CD8-positive, alpha-beta memory T cell (primary cell): Measurements from ENCODE around the gene POLR2C. TPM values are rescaled to one million over a fixed set of nuclear protein-coding genes. Genes with fewer than 3 reads are reported as not detected.
A peak's percentile ranks its signal among the peaks of the same experiment; 100 is the strongest.

Experiments used
- CTCF ChIA-PET: fragments of 350-600 bp; sonication (Branson Sonifier 250); formaldehyde crosslinking; loops from one replicate; lab custom pipeline; 2021; ENCODE audit warnings: antibody characterized with exemption; lab: Charles Lee
- POLR2A ChIA-PET: fragments of 350-600 bp; sonication (Branson Sonifier 250); formaldehyde crosslinking; loops from one replicate; lab custom pipeline; 2021; ENCODE audit warnings: antibody characterized with exemption; lab: Charles Lee
- DNase-seq, 5 donors: peaks; one replicate each; pipeline versions ENCODE4 v3.0.0 to v3.0.0-alpha.2; 2020 to 2022; ENCODE audit warnings: mixed read lengths in 1 of 5
- H3K27ac ChIP-seq: one replicate; pipeline ENCODE4 v1.7.0; 2013; ENCODE audit warnings: low read depth, mild to moderate bottlenecking, low read length, moderate library complexity
- H3K27me3 ChIP-seq: 2 replicates; pipeline ENCODE4 v1.7.0; 2013; ENCODE audit warnings: low read length, mild to moderate bottlenecking; ENCODE audit not compliant: insufficient read depth, poor library complexity, severe bottlenecking
- H3K36me3 ChIP-seq: 2 replicates; pipeline ENCODE4 v1.7.0; 2013; ENCODE audit warnings: mild to moderate bottlenecking, low read length, moderate library complexity; ENCODE audit not compliant: insufficient read depth
- H3K4me1 ChIP-seq: 2 replicates; pipeline ENCODE4 v1.7.0; 2013; ENCODE audit warnings: mild to moderate bottlenecking, low read length, moderate library complexity; ENCODE audit not compliant: insufficient read depth
- H3K4me3 ChIP-seq: 2 replicates; pipeline ENCODE4 v1.7.0; 2013; ENCODE audit warnings: mild to moderate bottlenecking, low read length
- H3K9me3 ChIP-seq: 2 replicates; pipeline ENCODE4 v1.7.0; 2013; ENCODE audit warnings: mild to moderate bottlenecking, low read length
- H3K27ac Mint-ChIP-seq, 8 donors: one replicate each; pipeline ENCODE4 v1.8.0; 2020 to 2021; ENCODE audit warnings: mixed read lengths in 8 of 8, mild to moderate bottlenecking in 6 of 8, inconsistent platforms in 3 of 8, moderate library complexity in 3 of 8
- H3K27me3 Mint-ChIP-seq, 2 donors: one replicate each; pipeline ENCODE4 v1.8.0; 2020 to 2021; ENCODE audit warnings: mixed read lengths in 2 of 2, mild to moderate bottlenecking in 1 of 2, moderate library complexity in 1 of 2
- H3K36me3 Mint-ChIP-seq, 3 donors: one replicate each; pipeline ENCODE4 v1.8.0; 2020 to 2021; ENCODE audit warnings: mixed read lengths in 3 of 3, inconsistent platforms in 1 of 3, mild to moderate bottlenecking in 1 of 3
- H3K4me1 Mint-ChIP-seq, 3 donors: one replicate each; pipeline ENCODE4 v1.8.0; 2020 to 2021; ENCODE audit warnings: mixed read lengths in 3 of 3, inconsistent platforms in 1 of 3, mild to moderate bottlenecking in 1 of 3
- H3K4me3 Mint-ChIP-seq, 7 donors: one replicate each; pipeline ENCODE4 v1.8.0; 2020 to 2021; ENCODE audit warnings: mixed read lengths in 7 of 7, mild to moderate bottlenecking in 6 of 7, moderate library complexity in 4 of 7, inconsistent platforms in 2 of 7
- H3K9me3 Mint-ChIP-seq, 5 donors: one replicate each; pipeline ENCODE4 v1.8.0; 2020 to 2022; ENCODE audit warnings: mixed read lengths in 5 of 5, mild to moderate bottlenecking in 3 of 5, moderate library complexity in 2 of 5, inconsistent platforms in 1 of 5
- polyA plus RNA-seq: library from polyadenylated mRNA; unstranded; fragments of 300-500 nt; fragmentation: Illumina TruSeq; gene quantifications from one replicate; pipeline ENCODE4 v1.2.3, GENCODE V29; 2021
- total RNA-seq, 2 experiments: library from RNA; stranded (reverse); gene quantifications; one replicate each; pipeline ENCODE4 v1.2.3, GENCODE V29; 2021

Gene POLR2C
- total and polyA plus RNA-seq, 3 experiments from 2014 or later: 36.1 to 95.0 (median 92.3) TPM

GRCh38 chr16:57501492-57501891 is 39.0 kb downstream of the POLR2C start:
- Mint-ChIP-seq H3K4me1 (peaks cover 5 to 10% (median 6%) of the 10 kb centered on the region in 3 donors), H3K27ac (peak overlapping the region in 1 of 8 donors; percentile 45), H3K36me3 (no peaks in the 10 kb centered on the region), H3K27me3 (peaks cover under 1 to 8% of the 10 kb centered on the region in 2 donors), H3K4me3 (no peak overlapping the region), H3K9me3 (no peaks in the 10 kb centered on the region)
- Histone ChIP-seq H3K4me1 (peaks cover 8% of the 10 kb centered on the region), H3K36me3 (no peaks in the 10 kb centered on the region), H3K9me3 (no peaks in the 10 kb centered on the region), H3K4me3 (no peak overlapping the region), H3K27ac (no peak overlapping the region), H3K27me3 (no peaks in the 10 kb centered on the region)
- no peak for DNase-seq
- POLR2A ChIA-PET: no interaction called here
- CTCF ChIA-PET: interaction anchor here (1.9 kb wide), 1 partner anchor 18 kb away, joined by 6 read pairs; no protein-coding TSS in a partner anchor

- no peak for DNase-seq
- no peak overlapping the region for H3K27ac ChIP-seq
- Mint-ChIP-seq H3K27ac (no peak overlapping the region), H3K4me1 (peaks cover 5 to 10% (median 6%) of the 10 kb centered on the region in 3 donors), H3K27me3 (peaks cover 0 to 8% of the 10 kb centered on the region in 2 donors), H3K4me3 (no peak overlapping the region), H3K9me3 (no peaks in the 10 kb centered on the region), H3K36me3 (no peaks in the 10 kb centered on the region)
- H3K27me3 ChIP-seq: no peaks in the 10 kb centered on the region
- no peaks in the 10 kb centered on the region for H3K9me3 ChIP-seq
- no peaks in the 10 kb centered on the region for H3K36me3 ChIP-seq
- POLR2A ChIA-PET: no interaction called here
- CTCF ChIA-PET: interaction anchor here (1.4 kb wide), 1 partner anchor 18 kb away, joined by 4 read pairs; no protein-coding TSS in a partner anchor
- peaks cover 8% of the 10 kb centered on the region for H3K4me1 ChIP-seq
- H3K4me3 ChIP-seq: no peak overlapping the region
Measured at GRCh38 chr16:57502048-57502775, 39.7 kb downstream of the POLR2C start.

DNA sequence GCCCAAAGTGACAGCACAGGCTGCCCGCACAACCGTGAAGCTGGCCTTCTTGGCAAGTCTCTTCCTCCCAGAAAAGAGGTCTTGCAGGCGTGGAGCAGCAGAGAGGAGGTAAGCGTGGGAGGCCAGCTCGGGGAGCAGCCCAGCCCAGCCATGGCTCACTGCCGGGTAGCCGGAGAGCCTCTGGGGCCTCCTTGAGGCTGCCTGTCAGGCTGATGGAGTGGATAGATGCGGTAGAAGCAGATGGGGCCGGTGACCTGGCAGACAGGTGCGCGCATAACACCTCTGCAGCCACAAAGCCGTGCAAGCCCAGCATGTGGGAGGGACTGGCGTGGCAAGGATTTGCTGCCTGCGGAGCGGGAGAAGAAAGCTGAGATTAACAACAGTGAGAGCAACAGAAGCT is 40.9 kb downstream of the POLR2C start:
- Histone ChIP-seq H3K36me3 (no peaks in the 10 kb centered on the region), H3K4me3 (no peak overlapping the region), H3K4me1 (peaks cover 8% of the 10 kb centered on the region), H3K27me3 (no peaks in the 10 kb centered on the region), H3K27ac (no peak overlapping the region), H3K9me3 (no peaks in the 10 kb centered on the region)
- DNase-seq: no peak
- CTCF ChIA-PET: interaction anchor here (1.4 kb wide), 1 partner anchor 17 kb away, joined by 4 read pairs; no protein-coding TSS in a partner anchor
- POLR2A ChIA-PET: no interaction called here
- H3K4me1 Mint-ChIP-seq: peaks cover 5 to 10% (median 6%) of the 10 kb centered on the region in 3 donors
- no peak overlapping the region for H3K27ac Mint-ChIP-seq
- H3K27me3 Mint-ChIP-seq: peaks cover 0 to 8% of the 10 kb centered on the region in 2 donors
- H3K9me3 Mint-ChIP-seq: no peaks in the 10 kb centered on the region
- no peaks in the 10 kb centered on the region for H3K36me3 Mint-ChIP-seq
- H3K4me3 Mint-ChIP-seq: no peak overlapping the region

DNA sequence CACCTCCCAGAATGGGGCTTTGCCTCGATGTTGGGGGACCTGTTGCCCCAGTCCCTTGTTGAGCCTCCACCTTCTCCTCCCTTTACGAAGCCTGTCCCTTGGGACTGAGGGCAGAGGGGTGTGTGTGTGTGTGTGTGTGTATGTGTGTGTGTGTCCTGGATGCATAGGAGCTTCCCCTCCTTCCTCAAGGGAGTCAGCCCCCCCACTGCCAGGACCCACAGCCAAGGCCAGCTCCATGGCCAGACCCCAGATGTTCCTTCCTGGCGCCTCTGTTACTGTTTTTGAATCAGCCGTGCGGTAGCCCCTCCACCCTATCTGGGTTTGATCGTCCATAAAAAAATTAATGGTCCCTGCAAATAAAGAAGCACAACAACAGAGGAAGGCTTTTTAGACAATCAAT is 41.5 kb downstream of the POLR2C start:
- Histone ChIP-seq H3K27me3 (no peaks in the 10 kb centered on the region), H3K27ac (no peak overlapping the region), H3K4me1 (peaks cover 8% of the 10 kb centered on the region), H3K4me3 (no peak overlapping the region), H3K36me3 (no peaks in the 10 kb centered on the region), H3K9me3 (no peaks in the 10 kb centered on the region)
- no peak for DNase-seq
- no peak overlapping the region for H3K4me3 Mint-ChIP-seq
- H3K4me1 Mint-ChIP-seq: peaks cover 5 to 10% (median 6%) of the 10 kb centered on the region in 3 donors
- H3K27ac Mint-ChIP-seq: no peak overlapping the region
- CTCF ChIA-PET: interaction anchor here (1.6 kb wide), 1 partner anchor 16 kb away, joined by 3 read pairs; no protein-coding TSS in a partner anchor
- POLR2A ChIA-PET: interaction anchor here (0.7 kb wide), 1 partner anchor 56 kb away, joined by 6 read pairs; no protein-coding TSS in a partner anchor
- H3K27me3 Mint-ChIP-seq: peaks cover 0 to 7% of the 10 kb centered on the region in 2 donors
- H3K9me3 Mint-ChIP-seq: no peaks in the 10 kb centered on the region
- H3K36me3 Mint-ChIP-seq: no peaks in the 10 kb centered on the region

GRCh38 chr16:57504491-57504890 is 42.0 kb downstream of the POLR2C start:
- peaks cover 0 to 11% of the 10 kb centered on the region in 2 donors for H3K27me3 Mint-ChIP-seq
- no peak for DNase-seq
- H3K4me3 Mint-ChIP-seq: no peak overlapping the region
- Histone ChIP-seq H3K4me1 (peaks cover 8% of the 10 kb centered on the region), H3K9me3 (no peaks in the 10 kb centered on the region), H3K27me3 (no peaks in the 10 kb centered on the region), H3K4me3 (no peak overlapping the region), H3K36me3 (no peaks in the 10 kb centered on the region), H3K27ac (no peak overlapping the region)
- peaks cover 5 to 10% (median 6%) of the 10 kb centered on the region in 3 donors for H3K4me1 Mint-ChIP-seq
- POLR2A ChIA-PET: interaction anchor here (0.7 kb wide), 1 partner anchor 56 kb away, joined by 6 read pairs; no protein-coding TSS in a partner anchor
- CTCF ChIA-PET: interaction anchor here (1.6 kb wide), 1 partner anchor 15 kb away, joined by 3 read pairs; no protein-coding TSS in a partner anchor
- H3K36me3 Mint-ChIP-seq: no peaks in the 10 kb centered on the region
- no peak overlapping the region for H3K27ac Mint-ChIP-seq
- no peaks in the 10 kb centered on the region for H3K9me3 Mint-ChIP-seq

DNA sequence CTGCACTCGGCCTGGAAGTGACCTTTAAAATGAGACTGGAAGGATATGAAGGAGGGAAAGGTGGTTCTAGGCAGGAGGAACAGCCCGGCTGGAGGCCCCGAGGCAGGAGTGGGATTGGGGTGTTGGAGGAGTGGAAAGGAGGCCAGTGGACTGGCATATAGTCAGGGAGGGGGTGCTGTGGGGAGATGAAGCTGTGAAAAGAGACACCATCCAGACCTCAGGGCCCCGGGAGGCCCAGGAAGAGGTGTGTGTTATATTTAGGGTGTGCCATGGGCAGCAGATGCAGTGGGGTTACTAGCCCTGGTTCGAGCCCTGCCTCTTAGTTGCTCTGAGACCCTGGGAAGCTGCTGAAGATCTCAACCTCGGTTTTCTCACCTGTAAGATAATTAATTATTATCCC is 42.7 kb downstream of the POLR2C start:
- H3K36me3 Mint-ChIP-seq: no peaks in the 10 kb centered on the region
- H3K9me3 Mint-ChIP-seq: no peaks in the 10 kb centered on the region
- H3K36me3 ChIP-seq: no peaks in the 10 kb centered on the region

DNA sequence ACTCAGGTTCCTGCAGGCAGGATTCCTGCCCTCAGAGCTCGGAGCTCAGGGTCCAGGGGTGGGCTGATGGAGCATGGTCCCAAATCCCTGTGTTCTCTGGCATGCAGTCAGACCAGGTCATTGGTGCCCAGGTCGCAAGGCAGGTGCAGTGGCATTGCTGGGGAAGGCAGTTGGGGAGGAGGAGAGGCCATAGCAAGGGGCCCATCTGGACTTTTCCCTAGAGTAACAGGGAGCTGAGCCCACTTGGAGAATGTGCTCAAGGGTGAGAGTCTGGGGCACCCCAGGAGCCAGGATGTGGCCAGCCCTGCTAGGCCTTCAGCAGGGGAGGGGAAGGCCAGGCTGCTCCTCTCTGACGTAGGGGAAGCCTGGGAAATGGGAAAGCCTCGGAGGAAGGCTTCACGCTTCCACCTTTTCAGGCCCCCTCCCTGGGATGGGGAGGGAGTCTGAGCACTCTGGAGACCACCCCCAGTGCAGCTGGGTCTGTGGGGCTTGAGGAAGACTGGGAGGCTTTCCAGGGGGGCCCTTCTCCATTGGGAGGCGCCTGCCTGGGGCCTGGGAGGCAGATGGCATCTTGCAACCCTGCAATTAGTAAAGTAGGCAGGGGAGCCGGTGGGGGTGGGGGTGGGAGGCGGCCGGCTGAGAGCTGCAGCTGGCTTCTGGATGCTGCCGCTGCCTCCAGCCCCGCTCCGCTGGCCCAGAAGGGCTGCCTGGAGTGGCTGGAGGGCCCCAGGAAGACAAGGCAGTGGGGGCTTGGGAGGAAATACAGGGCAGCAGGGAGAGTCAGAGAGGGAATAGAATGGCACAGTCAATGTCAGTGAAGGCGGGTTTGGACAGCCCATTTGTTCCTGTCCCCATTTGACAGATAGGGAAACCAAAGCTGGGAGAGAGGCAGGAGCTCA is 44.9 kb downstream of the POLR2C start:
- Mint-ChIP-seq H3K4me1 (no peaks in the 10 kb centered on the region), H3K27me3 (peaks cover 0 to 11% of the 10 kb centered on the region in 2 donors), H3K36me3 (peaks cover 0 to 8% (median 4%) of the 10 kb centered on the region in 3 donors), H3K9me3 (no peaks in the 10 kb centered on the region), H3K27ac (no peak overlapping the region), H3K4me3 (no peak overlapping the region)
- H3K9me3 ChIP-seq: no peaks in the 10 kb centered on the region
- no peaks in the 10 kb centered on the region for H3K36me3 ChIP-seq
- H3K4me1 ChIP-seq: no peaks in the 10 kb centered on the region
- POLR2A ChIA-PET: interaction anchor here (0.6 to 1.2 kb wide), 2 partner anchors 462 to 1007 kb away, joined by 4 to 5 read pairs; no protein-coding TSS in a partner anchor
- CTCF ChIA-PET: no interaction called here
- no peak overlapping the region for H3K27ac ChIP-seq
- no peak for DNase-seq
- no peaks in the 10 kb centered on the region for H3K27me3 ChIP-seq
- H3K4me3 ChIP-seq: no peak overlapping the region

More for the DNA sequence above, 42.7 kb downstream of the POLR2C start:
- ChIA-PET CTCF (interaction anchor here (0.6 to 1.6 kb wide), 2 partner anchors 15 to 86 kb away, joined by 3 read pairs; no protein-coding TSS in a partner anchor), POLR2A (no interaction called here)
- H3K4me3 ChIP-seq: no peak overlapping the region
- Mint-ChIP-seq H3K4me1 (peaks cover 5 to 10% (median 6%) of the 10 kb centered on the region in 3 donors), H3K27ac (no peak overlapping the region), H3K4me3 (no peak overlapping the region), H3K27me3 (peaks cover 0 to 11% of the 10 kb centered on the region in 2 donors)
- H3K9me3 ChIP-seq: no peaks in the 10 kb centered on the region
- H3K27ac ChIP-seq: no peak overlapping the region
- no peak for DNase-seq
- H3K27me3 ChIP-seq: no peaks in the 10 kb centered on the region
- H3K4me1 ChIP-seq: peaks cover 8% of the 10 kb centered on the region
